Renal pelvis (tissue), 4 donors: Measurements from ENCODE around the gene FUT6. TPM values are rescaled to one million over a fixed set of nuclear protein-coding genes. Genes with fewer than 3 reads are reported as not detected.

Source experiments
- DNase-seq: peaks from one replicate; pipeline ENCODE4 v3.0.0-alpha.2; 2013
- polyA plus RNA-seq, 3 donors: library from polyadenylated mRNA; unstranded; fragments of 120-200 nt; gene quantifications; one replicate each; pipeline ENCODE4 v1.2.1, GENCODE V29; 2013; ENCODE audit not compliant: insufficient read length in 3 of 3

Gene FUT6
- polyA plus RNA-seq, 3 donors, result 12.7 to 18.2 (median 15.1) TPM

DNA sequence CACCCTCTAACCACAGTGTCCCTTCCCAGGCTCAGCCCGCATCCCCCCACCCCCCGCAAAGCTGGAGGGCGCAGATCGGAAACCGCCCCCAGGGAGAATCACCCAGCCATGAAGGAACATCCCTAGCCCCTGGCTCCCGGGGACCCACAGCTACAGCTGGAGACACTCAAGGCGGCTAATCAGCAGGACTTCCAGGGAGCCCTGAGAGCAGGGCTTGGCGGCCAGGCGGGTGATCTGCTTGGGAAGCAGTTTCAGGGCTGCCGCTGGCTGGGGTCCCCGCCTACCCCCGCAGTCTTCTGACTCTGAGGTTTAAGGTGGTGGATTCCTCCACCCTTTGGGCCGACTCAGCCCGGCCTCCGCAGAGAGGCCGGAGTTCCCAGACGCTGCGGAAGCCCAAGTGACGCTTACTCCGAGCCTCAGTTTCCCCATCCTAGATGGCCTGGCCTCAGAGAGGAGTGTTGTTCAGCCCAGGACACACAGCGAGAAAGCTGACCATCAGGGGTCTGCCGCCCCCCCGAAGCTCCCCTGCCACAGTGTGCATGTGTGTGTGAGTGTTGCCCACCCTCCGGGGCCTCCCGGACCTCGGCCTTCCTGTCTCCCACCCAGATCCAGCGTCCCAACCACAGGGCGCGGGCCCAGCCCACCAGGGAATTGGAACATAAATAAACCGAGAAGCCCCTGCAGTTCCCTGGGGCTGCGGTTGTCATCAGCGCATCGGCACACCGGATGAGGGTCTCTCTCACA is 9.8 kb downstream of the FUT6 start:
- no peak for DNase-seq

DNA sequence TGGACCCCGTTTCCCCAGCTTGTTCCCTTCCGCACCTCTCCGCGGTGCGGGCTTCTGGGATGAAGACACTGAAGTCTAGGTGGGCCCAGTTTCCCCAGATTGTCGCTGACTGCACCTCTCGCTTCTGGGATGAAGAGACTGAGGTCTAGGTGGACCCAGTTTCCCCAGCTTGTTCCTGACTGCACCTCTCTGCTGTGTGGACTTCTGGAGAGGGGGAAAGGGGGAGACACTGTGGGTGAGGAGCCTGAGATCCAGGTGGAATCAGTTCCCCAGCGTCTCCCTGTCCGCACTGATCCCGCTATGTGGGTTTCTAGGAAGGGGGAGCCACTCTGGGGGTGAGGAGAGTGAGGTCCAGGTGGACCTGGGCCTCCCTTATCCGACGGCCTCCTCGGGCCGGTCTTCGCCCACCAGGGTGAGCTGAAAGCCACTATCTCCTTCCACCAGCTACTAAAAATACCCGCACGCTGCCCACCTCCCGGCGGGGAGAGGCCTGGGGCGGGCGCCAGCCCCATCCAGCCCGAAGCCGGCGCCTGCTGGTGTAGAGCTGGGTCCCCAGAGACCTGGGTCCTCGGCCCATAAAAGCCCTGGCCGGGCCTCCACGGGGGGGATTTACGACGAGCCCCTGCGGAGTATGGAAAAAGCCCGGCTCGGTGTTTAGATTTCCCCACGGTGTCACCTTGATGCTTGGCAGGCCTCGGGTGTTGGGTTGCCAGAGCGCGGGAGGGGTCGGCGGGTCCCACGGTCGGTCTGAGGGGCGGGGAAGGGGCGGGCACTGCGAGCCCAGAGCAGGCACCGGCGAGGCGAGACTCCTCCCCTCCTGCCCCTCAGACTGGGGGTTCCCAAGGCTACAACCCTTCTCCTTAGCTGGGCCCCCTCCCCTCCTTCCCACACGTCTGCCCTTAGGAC is 10.6 kb downstream of the FUT6 start:
- peak; percentile 83 for DNase-seq

DNA sequence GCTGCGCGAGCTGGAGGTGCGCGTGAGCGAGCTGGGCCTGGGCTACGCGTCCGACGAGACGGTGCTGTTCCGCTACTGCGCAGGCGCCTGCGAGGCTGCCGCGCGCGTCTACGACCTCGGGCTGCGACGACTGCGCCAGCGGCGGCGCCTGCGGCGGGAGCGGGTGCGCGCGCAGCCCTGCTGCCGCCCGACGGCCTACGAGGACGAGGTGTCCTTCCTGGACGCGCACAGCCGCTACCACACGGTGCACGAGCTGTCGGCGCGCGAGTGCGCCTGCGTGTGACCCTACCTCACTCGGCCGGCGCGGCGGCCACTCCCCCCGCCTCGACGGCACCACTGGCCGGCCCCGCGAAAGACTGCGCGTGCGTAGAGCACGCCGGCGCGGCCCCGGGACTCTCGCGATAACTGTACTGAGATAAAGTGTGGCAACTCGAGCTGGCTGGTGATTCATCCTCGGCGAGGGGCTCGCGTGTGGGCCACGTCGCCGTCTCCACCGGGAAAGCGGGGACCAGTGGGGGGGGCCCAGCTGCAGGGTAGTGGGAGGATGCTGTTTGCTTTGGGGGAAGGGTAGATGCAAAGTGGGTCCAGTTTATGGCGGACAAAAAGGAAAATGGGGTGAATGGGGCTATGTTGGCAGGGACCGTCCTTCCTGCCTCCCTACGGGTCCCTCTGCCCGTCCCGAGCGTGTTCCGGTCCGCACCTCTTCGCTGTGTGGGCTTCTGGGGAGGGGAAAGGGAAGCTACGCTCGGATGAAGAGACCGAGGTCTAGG is 11.4 kb downstream of the FUT6 start:
- DNase-seq, result peak; percentile 94

DNA sequence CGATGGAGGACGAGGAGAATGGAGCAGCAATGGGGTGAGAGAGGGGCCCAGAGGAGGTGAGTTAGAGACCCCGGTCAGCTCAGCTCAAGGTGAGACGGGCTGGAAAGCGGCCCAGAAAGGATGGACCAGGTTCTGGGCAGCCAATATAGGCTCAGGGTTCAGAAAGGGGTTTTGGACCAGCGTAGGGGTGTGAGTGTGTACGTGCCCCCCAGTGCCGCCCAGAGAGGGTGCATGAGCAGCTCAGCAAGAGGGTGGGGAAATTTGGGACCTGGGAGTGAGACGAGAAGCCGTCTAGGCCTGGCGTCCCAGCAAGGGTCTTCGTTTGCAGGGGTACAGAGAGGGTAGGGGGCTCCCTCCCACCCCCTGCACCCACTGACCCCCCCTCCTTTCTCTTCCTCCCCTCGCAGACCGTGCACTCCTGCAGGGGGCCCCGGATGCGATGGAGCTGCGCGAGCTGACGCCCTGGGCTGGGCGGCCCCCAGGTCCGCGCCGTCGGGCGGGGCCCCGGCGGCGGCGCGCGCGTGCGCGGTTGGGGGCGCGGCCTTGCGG is 12.1 kb downstream of the FUT6 start:
- no peak for DNase-seq

DNA sequence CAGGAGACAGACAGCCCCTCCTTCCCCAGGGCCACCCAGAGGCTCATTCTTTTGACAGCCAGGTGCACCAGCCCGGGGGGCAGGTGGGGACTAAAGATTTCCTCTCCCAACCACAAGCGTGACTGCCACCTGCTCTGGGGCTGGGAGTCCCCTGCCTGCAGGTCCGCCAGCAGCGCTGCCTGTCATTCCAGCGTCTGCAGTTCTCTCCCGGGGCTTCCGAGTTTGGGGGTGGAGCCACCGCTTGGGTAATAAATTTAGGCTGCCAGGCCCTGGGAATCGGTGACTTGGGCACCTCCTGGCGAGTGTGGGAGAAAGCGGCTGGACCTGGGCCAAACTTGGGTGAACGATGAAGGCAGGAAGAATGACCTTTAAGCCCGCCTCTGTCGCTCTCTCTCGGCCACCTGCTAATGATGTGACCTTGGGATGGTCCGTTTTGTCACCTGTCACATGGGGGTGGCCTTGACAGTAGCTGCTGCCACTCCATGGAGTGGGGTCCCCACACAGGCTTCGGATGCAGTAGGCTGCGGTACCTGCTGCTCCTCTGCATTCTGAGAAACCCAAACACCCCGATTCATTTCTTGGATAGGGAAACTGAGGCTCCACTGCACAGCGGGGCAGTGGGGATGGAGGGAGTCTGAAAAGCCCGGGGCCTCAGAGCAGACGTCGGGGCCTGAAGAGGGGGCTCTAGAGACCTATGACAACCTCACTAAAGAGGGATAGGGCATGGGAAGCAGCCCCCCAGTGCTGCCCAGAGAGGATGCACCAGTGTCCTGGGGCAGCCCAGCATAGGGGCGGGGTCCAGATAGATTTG is 12.8 kb downstream of the FUT6 start:
- DNase-seq, result peak; percentile 83

DNA sequence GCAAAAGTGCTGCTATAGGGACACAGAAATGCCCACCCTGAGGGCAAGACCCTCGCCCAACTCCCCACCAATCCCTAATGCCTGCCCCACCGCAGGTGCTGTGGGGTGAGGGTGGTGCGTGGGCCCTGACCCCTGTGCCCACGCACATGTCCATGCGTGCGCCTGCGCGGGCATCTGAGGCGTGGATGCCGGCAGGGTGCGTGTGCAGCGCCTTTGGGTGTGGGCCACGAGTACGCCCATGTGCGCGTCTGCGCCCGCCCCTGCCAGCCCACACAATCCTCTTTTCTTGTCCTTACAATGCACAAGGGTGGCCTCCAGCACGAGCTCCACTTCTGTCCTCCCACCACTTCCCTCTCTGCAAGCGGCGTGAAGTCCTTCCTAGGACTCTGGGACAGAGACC is 14.3 kb downstream of the FUT6 start:
- DNase-seq, result no peak

DNA sequence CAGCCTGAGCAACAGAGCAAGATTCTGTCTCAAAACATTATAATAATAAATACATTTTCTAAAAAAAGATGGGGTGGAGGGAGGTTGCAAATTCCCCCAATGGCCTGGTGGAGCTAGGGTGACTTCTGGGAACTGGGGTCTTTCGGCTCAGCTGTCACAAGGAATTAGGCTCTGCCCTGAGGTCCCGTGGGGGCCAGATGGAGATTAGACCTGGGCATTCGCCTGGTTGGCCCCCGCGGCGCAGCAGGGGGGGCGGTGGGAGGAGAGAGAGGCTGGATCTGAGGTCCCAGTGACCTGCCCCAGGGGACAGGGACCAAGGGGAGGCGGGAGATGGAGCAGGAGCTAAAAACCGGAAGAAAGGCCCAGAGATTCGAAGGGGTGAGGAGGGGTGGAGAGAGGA is 14.8 kb downstream of the FUT6 start:
- DNase-seq, result no peak

DNA sequence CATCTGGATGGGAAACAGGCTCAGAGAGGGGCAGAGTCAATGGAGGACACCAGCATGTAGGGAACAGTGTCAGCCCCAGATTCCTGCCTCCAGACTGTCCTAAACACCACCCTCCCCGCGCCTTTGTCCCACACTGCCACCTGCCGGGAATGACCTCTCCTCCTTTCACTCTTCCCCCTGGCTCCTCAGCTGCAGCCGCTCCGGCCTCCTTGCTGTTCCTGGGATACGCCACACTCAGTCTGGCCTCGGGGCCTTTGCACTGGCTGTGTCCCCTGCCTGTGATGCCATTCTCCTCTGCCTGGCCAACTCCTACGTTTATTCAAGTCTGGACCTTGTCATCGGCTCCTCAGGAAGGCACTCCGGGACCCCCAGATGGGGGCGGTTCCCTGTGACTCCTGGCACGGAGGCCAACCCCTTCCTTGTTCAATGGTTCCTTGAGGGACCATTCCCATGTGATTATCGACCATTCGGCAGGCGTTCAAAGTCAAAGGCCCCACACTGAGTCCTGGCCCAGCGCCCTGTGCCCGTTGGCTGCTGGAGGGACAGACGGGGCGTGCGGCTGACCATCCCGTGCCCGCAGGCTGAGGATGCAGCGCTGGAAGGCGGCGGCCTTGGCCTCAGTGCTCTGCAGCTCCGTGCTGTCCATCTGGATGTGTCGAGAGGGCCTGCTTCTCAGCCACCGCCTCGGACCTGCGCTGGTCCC is 15.8 kb downstream of the FUT6 start:
- DNase-seq, result no peak

DNA sequence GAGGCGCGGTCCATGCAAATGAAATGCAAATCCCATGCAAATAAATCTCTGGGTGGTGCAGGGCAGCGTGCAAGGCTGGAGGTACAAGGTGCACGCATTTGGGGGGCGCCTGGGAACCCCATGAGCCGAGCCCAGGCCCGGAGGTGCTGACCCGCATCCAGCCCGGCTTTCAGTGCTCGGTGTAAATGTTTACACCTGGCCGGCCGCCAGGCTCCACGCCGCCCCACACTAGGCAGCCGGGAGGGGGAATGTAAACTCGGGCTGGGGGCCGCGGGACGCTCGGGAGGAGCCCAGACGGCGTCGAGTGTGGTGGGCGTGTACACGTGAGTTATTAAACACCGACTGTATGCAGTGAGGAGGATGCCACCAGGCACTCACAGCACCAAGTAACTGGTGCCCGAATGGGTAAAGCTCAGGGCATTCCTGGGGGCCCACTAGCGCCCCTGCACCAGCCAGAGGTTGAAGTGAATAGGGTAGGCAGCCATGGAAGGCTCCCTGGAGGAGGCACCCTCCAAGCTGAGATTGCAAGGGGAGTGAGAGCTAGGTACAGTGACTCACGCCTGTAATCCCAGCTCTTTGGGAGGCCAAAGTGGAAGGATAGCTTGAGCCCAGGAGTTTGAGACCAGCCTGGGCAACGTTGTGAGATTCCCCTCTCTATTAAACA is 17.2 kb downstream of the FUT6 start:
- no peak for DNase-seq

DNA sequence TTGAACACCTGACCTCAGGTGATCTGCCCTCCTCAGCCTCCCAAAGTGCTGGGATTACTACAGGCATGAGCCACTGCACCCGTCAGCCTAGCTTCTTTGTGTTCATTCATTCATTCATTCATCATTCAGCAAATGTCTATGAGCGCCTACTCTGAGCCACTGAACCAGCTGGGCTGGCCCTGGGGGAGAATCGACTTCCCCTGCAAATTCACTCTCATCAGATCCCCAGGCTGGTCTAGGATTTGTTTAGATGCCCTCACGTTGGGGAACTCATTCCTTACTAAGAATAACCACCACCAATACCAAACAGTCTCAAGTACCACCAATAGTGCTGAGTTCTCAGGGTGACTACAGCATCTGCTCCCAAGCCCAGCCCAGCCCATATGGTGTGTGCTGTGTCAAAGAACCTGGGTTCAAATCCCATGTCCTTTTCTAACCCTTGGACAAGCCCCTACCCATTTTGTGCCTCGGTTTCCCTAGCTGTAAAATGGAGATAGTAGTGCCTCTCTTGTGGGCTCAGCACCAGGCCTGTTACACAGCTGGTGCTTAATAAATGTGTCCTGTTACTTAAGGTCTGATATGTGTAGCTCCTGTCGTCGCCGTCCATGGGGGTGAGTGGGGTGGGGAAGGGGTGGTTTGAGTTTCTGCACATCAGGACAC is 17.9 kb downstream of the FUT6 start:
- no peak for DNase-seq

DNA sequence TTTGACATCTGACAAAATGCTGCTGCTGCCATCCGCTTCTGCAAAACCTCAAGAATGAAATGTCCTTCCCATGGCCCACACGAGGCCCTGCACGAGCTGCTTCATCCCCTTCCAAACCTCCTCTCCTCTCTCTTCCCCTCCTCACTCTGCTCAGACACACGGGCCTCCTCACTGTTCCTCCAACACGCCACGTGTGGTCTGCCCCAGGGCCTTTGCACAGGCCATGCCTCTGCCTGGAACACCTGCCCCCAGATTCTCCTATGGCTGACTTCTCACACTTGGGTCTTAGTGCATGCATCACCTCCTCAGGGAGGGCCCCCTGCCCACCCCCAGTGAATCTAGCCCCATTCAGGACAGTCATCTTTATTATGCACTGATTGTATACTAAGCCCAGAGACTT is 18.7 kb downstream of the FUT6 start:
- no peak for DNase-seq

DNA sequence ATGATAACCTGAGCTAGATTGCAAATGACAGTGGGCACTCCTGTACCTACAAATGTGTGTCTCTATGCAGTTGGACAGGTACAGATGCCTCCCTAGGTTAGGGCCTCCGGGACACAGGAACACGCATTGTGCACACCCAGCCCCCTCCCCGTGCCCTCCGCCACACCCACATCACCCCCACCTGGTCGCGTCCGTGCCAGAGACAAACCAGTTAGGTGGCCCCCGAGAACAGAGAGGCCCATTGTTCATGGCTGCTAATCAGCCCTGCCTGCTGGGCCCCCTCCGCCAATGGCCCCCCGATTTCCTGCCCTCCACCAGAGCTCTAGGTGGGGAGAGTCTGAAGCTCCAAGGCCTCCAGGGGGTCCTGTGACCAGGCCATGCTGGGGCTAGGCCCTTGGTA is 20.9 kb downstream of the FUT6 start:
- DNase-seq, result no peak

DNA sequence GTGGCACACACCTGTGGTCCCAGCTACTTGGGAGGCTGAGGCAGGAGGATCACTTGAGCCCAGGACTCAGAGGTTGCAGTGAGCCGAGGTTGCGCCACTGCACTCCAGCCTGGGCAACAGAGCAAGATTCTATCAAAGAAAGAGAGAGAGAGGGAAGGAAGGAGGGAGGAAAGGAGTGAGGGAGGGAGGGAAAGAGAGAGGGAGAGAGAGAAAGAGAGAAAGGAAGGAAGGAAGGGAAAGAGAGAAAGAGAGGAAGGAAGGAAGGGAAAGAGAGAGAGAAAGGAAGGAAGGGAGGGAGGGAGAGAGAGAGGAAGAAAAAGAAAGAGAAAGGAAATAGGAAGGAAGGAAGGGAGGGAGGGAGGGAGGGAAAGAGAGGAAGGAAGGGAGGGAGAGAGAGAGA is 22.3 kb downstream of the FUT6 start:
- DNase-seq, result no peak

DNA sequence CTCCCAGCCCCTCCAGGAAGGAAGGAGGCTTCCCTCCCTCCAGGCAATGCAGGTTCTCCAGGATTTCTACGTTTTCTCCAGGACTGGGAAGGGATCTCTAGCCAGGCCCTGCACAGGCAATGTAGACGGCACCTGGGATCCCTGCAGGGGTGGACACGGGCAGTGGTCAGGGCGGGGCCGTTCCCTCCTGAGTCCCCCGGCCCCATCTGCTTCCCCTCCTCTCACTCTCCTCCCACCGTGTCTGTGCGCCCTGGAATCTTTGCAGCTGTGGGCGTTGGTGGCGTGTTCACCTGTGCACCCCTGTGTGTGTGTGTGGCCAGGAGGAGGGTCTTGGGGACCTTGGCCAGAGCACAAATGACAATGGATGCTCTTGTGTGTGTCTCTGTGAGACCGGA is 24.7 kb downstream of the FUT6 start:
- no peak for DNase-seq

DNA sequence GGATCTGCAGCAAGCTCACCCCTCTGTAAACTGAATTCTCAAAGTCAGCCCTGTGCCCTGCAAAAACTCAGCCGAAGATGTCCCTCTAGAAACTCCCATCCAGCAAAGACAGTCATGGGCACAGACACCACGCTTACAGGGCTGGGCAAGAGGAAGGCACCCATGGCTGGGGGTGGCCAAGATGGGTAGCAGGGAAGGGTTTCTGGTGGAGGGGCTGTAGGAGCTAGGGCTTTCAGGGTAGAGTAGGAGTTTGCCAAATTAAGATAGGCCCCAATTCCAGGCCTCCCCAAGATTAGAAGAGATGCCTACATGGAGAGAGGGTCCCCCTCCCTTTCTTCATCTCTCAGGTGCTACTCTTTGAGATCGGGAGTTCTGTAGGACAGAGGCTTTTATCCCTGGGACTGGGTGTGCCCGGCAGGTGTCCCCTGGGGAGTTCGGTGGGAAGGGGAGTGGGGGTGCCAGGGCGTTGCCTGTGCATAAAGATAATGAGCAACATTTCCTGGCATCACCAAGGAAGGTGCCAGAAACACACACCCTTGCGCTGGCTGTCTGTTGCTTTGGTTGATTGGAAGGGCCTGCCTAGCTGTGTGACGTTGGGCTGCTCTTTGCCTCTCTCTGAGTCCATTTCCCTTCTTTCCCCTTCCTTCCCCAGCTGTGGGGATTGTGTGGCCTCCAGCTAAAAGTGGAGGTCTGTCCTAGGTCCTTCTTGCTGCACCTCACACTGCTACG is 25.2 kb downstream of the FUT6 start:
- no peak for DNase-seq

DNA sequence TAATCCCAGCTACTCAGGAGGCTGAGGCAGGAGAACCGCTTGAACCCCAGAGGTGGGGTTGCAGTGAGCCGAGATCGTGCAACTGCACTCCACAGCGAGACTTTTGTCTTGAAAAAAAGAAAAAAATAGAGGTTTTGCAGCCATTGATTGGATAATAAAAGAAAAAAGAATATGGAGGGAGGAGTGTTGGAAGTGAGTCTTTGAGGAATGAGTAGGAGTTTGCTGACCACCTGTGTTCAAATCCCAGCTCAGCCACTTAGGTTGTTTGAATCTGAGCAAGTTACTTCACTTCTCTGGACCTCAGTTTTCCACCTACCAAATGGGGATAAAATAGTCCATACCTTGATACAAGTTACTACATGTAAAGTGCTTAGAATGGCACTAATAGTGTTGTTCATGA is 28.4 kb downstream of the FUT6 start:
- DNase-seq, result no peak

DNA sequence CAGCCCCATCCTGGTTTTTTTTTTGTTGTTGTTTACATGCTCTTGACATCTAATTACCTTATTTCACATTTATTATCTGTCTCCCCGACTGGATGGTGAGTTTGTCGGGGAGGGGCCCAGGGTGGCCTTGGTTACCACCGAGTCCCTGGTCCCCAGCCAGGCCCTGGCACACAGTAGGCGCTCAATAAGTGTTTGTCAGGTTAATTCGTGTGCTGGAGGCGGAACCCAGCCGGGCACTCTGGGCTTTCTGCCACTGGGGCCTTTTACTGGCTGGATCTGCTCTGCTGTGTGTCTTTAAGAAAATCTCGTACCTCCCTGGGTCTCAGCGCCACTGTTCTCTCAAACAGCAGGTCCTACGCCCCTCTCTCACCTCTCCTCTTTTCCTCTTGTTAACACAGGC is 30.0 kb downstream of the FUT6 start:
- DNase-seq, result no peak

DNA sequence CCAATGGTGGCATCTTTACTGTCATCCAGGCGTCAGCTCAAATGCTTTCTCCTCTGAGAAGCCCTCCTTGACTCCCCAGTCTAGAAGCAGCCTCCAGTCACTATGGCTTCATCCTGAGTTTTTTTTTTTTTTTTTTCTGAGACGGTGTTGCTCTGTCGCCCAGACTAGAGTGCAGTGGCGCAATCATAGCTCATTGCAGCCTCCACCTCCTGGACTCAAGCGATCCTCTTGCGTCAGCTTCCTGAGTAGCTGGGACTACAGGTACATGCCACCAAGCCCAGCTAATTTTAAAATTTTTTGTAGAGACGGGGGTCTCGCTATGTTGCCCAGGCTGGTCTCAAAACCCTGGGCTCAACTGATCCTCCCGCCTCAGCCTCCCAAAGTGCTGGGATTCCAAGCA is 30.4 kb downstream of the FUT6 start:
- DNase-seq, result no peak
